Stomach (tissue), 9 donors: ENCODE data around the gene BRD9. TPM values are rescaled to one million over a fixed set of nuclear protein-coding genes. Genes with fewer than 3 reads are reported as not detected.

Experiments
- DNase-seq, 2 donors: peaks; one replicate each; pipeline versions ENCODE4 v3.0.0 to v3.0.0-alpha.2; 2013 to 2019
- H3K27ac ChIP-seq, 5 donors: fragments of 200-600 bp in 4 of 5; sonication (generic) in 4 of 5; one replicate each; pipeline ENCODE4 v1.5.1; 2013 to 2019; ENCODE audit warnings: mild to moderate bottlenecking in 1 of 5, moderate library complexity in 1 of 5
- H3K27me3 ChIP-seq, 3 donors: fragments of 200-600 bp; sonication (generic); one replicate each; pipeline ENCODE4 v1.5.1; 2017 to 2019; ENCODE audit warnings: mixed run types in 1 of 3
- H3K36me3 ChIP-seq, 4 donors: fragments of 200-600 bp; sonication (generic); 1 replicate in 3 of 4; 2 replicates in 1 of 4; pipeline ENCODE4 v1.5.1; 2016 to 2019
- H3K4me1 ChIP-seq, 4 donors: fragments of 200-600 bp; sonication (generic); one replicate each; pipeline ENCODE4 v1.5.1; 2016 to 2019
- H3K4me3 ChIP-seq, 4 donors: fragments of 200-600 bp; sonication (generic) in 3 of 4; one replicate each; pipeline ENCODE4 v1.5.1; 2016 to 2019; ENCODE audit warnings: mild to moderate bottlenecking in 1 of 4
- H3K9me3 ChIP-seq, 4 donors: fragments of 200-600 bp; sonication (generic); one replicate each; pipeline ENCODE4 v1.5.1; 2016 to 2019
- CTCF ChIP-seq, 7 experiments: fragments of 450-650 bp in 4 of 7; fragments of 200-600 bp in 3 of 7; sonication (generic) in 3 of 7; IDR thresholded peaks; one replicate each; pipeline ENCODE4 v1.5.1; 2016 to 2019; ENCODE audit warnings: antibody characterized with exemption in 7 of 7, control low read depth in 2 of 7, mild to moderate bottlenecking in 1 of 7
- EP300 ChIP-seq: sonication (generic); formaldehyde crosslinking; IDR thresholded peaks from one replicate; pipeline ENCODE4 v1.6.1; 2017; ENCODE audit warnings: antibody characterized with exemption
- POLR2A ChIP-seq, 4 donors: fragments of 450-650 bp; IDR thresholded peaks; one replicate each; pipeline ENCODE4 v1.6.1; 2016; ENCODE audit warnings: antibody characterized with exemption in 4 of 4, control low read depth in 2 of 4, mild to moderate bottlenecking in 1 of 4, moderate library complexity in 1 of 4
- POLR2AphosphoS5 ChIP-seq, 3 donors: sonication (generic); formaldehyde crosslinking; IDR thresholded peaks; one replicate each; pipeline ENCODE4 v1.6.1; 2016; ENCODE audit warnings: antibody characterized with exemption in 3 of 3
- WGBS, 5 donors: extraction: QIAGEN DNeasy Blood & Tissue Kit in 3 of 5; methylation state at CpG; one replicate each; pipeline versions ENCODE4 v1.1.5 to v1.1.7; 2013 to 2018; 5-methylcytosine and 5-hydroxymethylcytosine counted together
- intact Hi-C: fragments of 100-400 bp; cut with DNase I; formaldehyde crosslinking; loops from one replicate; pipeline ENCODE4 v1.15.1; 2023; ENCODE audit warnings: low total_unique reads
- polyA plus RNA-seq, 3 donors: library from polyadenylated mRNA; stranded (reverse); fragments of 200-250 nt; gene quantifications; one replicate each; pipeline ENCODE4 v1.2.3, GENCODE V29; 2013
- total RNA-seq, 5 donors: library from RNA; depleted of rRNA; stranded (reverse); fragments of >200 nt; gene quantifications; one replicate each; pipeline versions ENCODE4 v1.1.0 to v1.2.3, GENCODE V29; 2014 to 2016
- donor health status: healthy with polysubstance abuse.
- donor health status: Bipolar disorder and iron deficiency.
- donor health status: healthy.

Gene BRD9
- total and polyA plus RNA-seq, 8 donors, result 16.2 to 152 (median 40.0) TPM

DNA sequence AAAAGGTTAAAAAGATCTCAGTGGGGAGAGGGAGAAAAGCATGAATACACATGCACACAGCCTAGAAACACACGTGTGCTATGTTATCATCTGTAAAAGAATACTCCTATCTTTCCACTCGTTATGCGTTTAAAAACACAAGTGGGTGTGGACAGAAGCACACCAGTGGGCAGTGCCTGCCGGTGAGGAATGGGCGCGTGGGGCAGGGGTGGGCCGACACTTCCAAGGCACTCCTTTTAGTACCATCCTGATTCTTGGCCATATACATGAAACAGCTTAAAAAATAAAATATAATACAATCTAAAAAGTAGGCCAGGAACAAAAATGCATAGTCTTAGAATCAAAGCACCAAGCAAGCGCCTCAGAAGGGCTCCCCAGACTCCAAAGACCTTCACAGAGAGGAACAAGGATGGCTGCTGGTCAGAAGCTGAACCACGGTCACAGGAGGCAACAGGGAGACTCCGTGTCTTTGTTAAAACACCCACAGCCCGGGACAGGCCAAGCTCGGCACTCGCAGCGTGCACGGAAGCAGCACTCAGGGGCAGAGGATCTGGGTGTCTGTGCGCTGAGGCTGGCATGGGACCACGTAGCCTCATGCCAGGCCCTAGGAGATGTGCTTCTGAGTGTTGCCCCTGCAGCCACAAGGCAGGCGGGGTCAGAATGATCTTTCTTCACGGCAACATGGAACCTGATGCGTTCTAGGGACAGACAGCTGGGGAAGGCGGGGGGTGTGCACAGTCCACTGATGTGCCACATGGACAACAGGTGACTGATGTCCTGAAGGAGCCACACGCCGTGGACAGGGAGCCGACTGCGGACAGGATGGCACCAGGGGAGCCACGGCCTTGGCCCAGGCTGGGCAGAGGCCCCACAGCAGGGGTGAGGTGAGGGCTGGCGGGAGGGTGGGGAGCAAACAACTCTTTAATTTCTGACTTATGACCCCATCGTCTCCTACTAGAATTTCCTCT lies 15.9 kb downstream of the BRD9 start:
- DNase-seq, result no peak
- H3K4me3 ChIP-seq, result no peak overlapping the region
- H3K4me1 ChIP-seq, result peaks cover 0 to 10% (median 0%) of the 10 kb centered on the region in 4 donors
- TF ChIP-seq POLR2AphosphoS5 (IDR thresholded peaks at IDR 0.05), result no peak
- TF ChIP-seq POLR2A (IDR thresholded peaks at IDR 0.05), result no peak
- TF ChIP-seq EP300, result no peak
- no peak for TF ChIP-seq CTCF (IDR thresholded peaks at IDR 0.05)
- H3K27me3 ChIP-seq, result no peaks in the 10 kb centered on the region
- intact Hi-C loops, result no loop called here
- WGBS, 5 donors, result 92 to 95% (median 93%) methylated on average over 27 to 28 of the region's 28 CpGs
- no peaks in the 10 kb centered on the region for H3K9me3 ChIP-seq
- H3K36me3 ChIP-seq, result peaks cover 40 to 82% (median 81%) of the 10 kb centered on the region in 4 donors
- no peak overlapping the region for H3K27ac ChIP-seq

DNA sequence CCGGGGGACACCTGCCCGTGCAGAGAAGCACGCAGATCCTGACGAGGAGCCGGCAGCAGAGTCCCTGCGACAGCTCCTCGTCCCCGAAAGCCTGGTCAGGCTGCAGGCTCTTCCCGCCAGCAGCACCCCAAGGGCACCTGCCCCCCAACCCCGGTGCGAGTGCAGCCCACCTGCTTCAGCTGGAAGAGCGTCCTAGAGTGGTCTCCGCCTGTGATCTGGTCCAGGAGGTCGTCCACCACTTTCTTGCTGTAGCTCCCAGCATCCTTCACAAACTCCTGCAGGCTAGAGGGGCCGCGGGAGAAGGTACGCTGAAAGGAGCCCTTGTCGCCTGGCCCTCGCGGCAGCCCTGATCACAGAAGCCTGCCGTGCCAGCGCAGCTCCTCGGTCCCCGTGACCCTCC lies 16.7 kb downstream of the BRD9 start:
- no peak overlapping the region for H3K27ac ChIP-seq
- intact Hi-C loops, result no loop called here
- peaks cover 0 to 10% (median 0%) of the 10 kb centered on the region in 4 donors for H3K4me1 ChIP-seq
- TF ChIP-seq POLR2AphosphoS5 (IDR thresholded peaks at IDR 0.05), result no peak
- TF ChIP-seq POLR2A (IDR thresholded peaks at IDR 0.05), result no peak
- TF ChIP-seq EP300, result no peak
- no peak for TF ChIP-seq CTCF (IDR thresholded peaks at IDR 0.05)
- WGBS, 5 donors, result 92 to 97% (median 95%) methylated on average over 20 to 24 of the region's 24 CpGs
- no peak overlapping the region for H3K4me3 ChIP-seq
- no peak for DNase-seq
- H3K9me3 ChIP-seq, result no peaks in the 10 kb centered on the region
- H3K27me3 ChIP-seq, result no peaks in the 10 kb centered on the region
- H3K36me3 ChIP-seq, result peaks cover 40 to 82% (median 81%) of the 10 kb centered on the region in 4 donors

DNA sequence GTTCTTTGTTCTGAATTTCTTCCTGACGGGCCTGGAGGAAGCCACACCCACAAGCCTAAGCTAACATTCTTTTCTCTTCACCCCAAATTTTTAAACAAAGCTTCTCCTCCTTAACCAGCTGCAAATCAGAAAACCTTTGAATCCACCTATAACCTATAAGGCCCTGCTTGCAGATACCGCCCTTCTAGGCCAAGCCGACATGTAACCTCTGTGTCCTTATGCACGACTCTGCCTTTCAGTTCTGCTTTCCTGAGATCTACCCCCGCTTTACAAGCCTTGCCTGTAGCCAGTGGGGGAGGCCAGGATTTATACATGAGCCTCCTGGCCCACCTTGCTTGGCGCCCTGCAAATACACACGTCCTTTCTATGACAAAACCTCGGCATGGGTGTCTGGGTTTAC lies 19.3 kb downstream of the BRD9 start:
- Histone ChIP-seq H3K36me3 (peaks cover 64 to 100% (median 100%) of the 10 kb centered on the region in 4 donors), H3K4me3 (no peak overlapping the region), H3K9me3 (no peaks in the 10 kb centered on the region), H3K27me3 (no peaks in the 10 kb centered on the region), H3K4me1 (peaks cover 0 to 10% (median 0%) of the 10 kb centered on the region in 4 donors), H3K27ac (no peak overlapping the region)
- DNase-seq, result no peak
- TF ChIP-seq POLR2AphosphoS5 (IDR thresholded peaks at IDR 0.05) (no peak), EP300 (no peak), CTCF (IDR thresholded peaks at IDR 0.05) (no peak), POLR2A (IDR thresholded peaks at IDR 0.05) (no peak)
- intact Hi-C loops, result no loop called here
- 61 to 72% (median 64%) methylated on average over 8 of the region's 8 CpGs for WGBS, 5 donors

DNA sequence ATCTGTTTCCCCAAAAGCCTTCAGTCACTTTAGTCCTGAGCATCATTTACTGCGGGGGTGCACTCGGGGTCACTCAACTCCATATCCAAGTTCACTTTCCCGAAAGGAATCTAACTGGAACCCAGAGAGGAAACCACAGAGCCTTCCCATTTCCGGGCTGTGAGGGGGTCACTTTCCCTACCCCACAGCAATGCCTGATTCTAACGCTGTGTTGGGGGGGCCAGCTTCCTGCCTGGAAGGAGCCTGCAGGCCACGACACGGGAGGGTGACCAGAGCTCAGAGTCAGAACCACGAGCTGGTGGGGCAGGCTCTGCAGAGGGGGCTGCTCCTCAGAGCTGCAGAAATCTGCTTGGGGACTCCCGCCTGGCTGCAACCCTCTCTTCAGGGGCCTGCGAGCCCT lies 20.3 kb downstream of the BRD9 start:
- Histone ChIP-seq H3K4me1 (peaks cover 0 to 10% (median 0%) of the 10 kb centered on the region in 4 donors), H3K27me3 (no peaks in the 10 kb centered on the region), H3K27ac (no peak overlapping the region), H3K36me3 (peaks cover 64 to 100% (median 100%) of the 10 kb centered on the region in 4 donors), H3K9me3 (no peaks in the 10 kb centered on the region), H3K4me3 (no peak overlapping the region)
- 79 to 90% (median 85%) methylated on average over 10 of the region's 10 CpGs for WGBS, 5 donors
- TF ChIP-seq POLR2A (IDR thresholded peaks at IDR 0.05), result no peak
- no peak for TF ChIP-seq EP300
- TF ChIP-seq POLR2AphosphoS5 (IDR thresholded peaks at IDR 0.05), result no peak
- no peak for TF ChIP-seq CTCF (IDR thresholded peaks at IDR 0.05)
- intact Hi-C loops, result no loop called here
- DNase-seq, result no peak
